ENCODE results near the gene CTDNEP1. TPM values are rescaled to one million over a fixed set of nuclear protein-coding genes. Genes with fewer than 3 reads are reported as not detected.
A peak's percentile ranks its signal among the peaks of the same experiment; 100 is the strongest.
"Not testable (repeated sequence)": the region's sequence is repeated elsewhere in the genome, so short reads cannot be mapped to it uniquely, and the experiment has no call there.

Gene CTDNEP1
- total and polyA plus RNA-seq, 11 donors = 54.0 to 126 (median 107) TPM

DNA sequence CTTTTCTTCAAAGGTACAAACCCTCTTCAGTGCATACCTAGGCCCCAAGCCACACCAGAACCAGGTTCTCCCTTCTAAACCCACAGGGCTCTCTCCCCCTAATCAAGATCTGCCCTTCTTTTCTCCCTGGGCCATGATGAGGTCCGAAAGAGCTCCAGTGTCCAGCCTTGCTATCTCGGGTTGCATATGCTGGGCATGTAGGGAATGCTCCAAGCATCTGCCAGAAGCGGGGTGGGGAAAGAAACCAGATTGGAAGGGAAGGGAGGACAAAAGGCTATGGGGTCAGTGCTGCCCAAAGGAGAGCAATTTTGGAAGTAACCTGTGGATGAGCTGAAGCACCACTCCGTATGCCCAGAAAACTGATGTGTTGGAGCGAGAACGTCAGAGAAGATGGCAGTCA, 2.3 kb downstream of the CTDNEP1 start:
- H3K27ac ChIP-seq = peak overlapping the region in 10 of 12 donors; percentile 10 to 98 (median 35)
- peaks cover 0 to 38% (median 34%) of the 10 kb centered on the region in 9 donors for H3K36me3 ChIP-seq
- peaks cover 8 to 46% (median 36%) of the 10 kb centered on the region in 12 donors for H3K4me1 ChIP-seq
- no peaks in the 10 kb centered on the region for H3K9me3 ChIP-seq
- ATAC-seq = no peak
- H3K4me3 ChIP-seq = peak overlapping the region in 4 of 12 donors; percentile 90 to 98 (median 97)
- intact Hi-C loops (cut with DNase I) = loop anchor here in 2 of 10 donors (5.0 to 10.0 kb wide), 3 partner anchors 37 to 596 kb away; partner anchors contain the start of gene CD68 (in 1 of the 2)
- TF ChIP-seq, protein P1, sequence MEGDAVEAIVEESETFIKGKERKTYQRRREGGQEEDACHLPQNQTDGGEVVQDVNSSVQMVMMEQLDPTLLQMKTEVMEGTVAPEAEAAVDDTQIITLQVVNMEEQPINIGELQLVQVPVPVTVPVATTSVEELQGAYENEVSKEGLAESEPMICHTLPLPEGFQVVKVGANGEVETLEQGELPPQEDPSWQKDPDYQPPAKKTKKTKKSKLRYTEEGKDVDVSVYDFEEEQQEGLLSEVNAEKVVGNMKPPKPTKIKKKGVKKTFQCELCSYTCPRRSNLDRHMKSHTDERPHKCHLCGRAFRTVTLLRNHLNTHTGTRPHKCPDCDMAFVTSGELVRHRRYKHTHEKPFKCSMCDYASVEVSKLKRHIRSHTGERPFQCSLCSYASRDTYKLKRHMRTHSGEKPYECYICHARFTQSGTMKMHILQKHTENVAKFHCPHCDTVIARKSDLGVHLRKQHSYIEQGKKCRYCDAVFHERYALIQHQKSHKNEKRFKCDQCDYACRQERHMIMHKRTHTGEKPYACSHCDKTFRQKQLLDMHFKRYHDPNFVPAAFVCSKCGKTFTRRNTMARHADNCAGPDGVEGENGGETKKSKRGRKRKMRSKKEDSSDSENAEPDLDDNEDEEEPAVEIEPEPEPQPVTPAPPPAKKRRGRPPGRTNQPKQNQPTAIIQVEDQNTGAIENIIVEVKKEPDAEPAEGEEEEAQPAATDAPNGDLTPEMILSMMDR (IDR thresholded peaks at IDR 0.05) = no peak
- no peak for TF ChIP-seq POLR2A (IDR thresholded peaks at IDR 0.05)
- no peaks in the 10 kb centered on the region for H3K27me3 ChIP-seq
- DNase-seq = no peak
- 61 to 75% (median 68%) methylated on average over 6 of the region's 6 CpGs for WGBS, 4 donors

GRCh38 chr17:7248796-7249195, 2.7 kb downstream of the CTDNEP1 start:
- no peaks in the 10 kb centered on the region for H3K9me3 ChIP-seq
- peaks cover 8 to 47% (median 36%) of the 10 kb centered on the region in 12 donors for H3K4me1 ChIP-seq
- H3K4me3 ChIP-seq = peak overlapping the region in 2 of 12 donors; percentile 98
- WGBS, 4 donors = 49 to 58% (median 55%) methylated on average over 4 of the region's 4 CpGs
- H3K36me3 ChIP-seq = peaks cover 0 to 38% (median 35%) of the 10 kb centered on the region in 9 donors
- ATAC-seq (no peak), DNase-seq (no peak)
- peak overlapping the region in 10 of 12 donors; percentile 10 to 98 (median 35) for H3K27ac ChIP-seq
- TF ChIP-seq POLR2A (IDR thresholded peaks at IDR 0.05) = no peak
- intact Hi-C loops (cut with DNase I) = loop anchor here in 2 of 10 donors (5.0 to 10.0 kb wide), 3 partner anchors 36 to 596 kb away; partner anchors contain the start of gene CD68 (in 1 of the 2)
- no peaks in the 10 kb centered on the region for H3K27me3 ChIP-seq

DNA sequence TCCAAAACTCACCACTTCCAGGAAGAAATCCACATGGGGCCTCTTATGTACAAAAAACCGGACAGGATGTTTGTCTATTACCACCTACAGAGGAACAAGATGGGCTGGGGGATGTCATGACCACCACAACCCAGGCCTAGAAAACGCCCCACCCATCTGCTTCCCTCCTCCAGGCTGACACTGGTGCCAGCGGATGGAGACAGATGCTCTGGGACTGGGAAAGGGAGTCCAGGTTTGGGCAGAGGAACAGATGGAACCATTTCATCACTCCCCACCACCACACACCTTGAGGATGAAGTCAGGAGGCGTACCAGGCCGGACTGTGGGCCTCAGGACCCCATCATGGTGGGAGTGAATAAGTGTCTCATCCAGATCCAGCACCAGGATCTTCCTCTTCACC, 4.8 kb downstream of the CTDNEP1 start:
- DNase-seq (peak in 1 of 5 donors; percentile 23), ATAC-seq (no peak)
- Histone ChIP-seq H3K4me1 (peaks cover 8 to 43% (median 32%) of the 10 kb centered on the region in 12 donors), H3K36me3 (peaks cover 0 to 36% (median 32%) of the 10 kb centered on the region in 9 donors), H3K9me3 (no peaks in the 10 kb centered on the region), H3K27ac (no peak overlapping the region), H3K27me3 (no peaks in the 10 kb centered on the region), H3K4me3 (no peak overlapping the region)
- whole genome bisulfite sequencing, 4 donors = 88 to 93% (median 91%) methylated on average over 5 of the region's 5 CpGs
- intact Hi-C loops (cut with DNase I) = loop anchor here in 2 of 10 donors (5.0 to 10.0 kb wide), 3 partner anchors 34 to 598 kb away; partner anchors contain the start of gene CD68 (in 1 of the 2)
- TF ChIP-seq, protein P1 (IDR thresholded peaks at IDR 0.05) = no peak
- TF ChIP-seq POLR2A (IDR thresholded peaks at IDR 0.05) = no peak

DNA sequence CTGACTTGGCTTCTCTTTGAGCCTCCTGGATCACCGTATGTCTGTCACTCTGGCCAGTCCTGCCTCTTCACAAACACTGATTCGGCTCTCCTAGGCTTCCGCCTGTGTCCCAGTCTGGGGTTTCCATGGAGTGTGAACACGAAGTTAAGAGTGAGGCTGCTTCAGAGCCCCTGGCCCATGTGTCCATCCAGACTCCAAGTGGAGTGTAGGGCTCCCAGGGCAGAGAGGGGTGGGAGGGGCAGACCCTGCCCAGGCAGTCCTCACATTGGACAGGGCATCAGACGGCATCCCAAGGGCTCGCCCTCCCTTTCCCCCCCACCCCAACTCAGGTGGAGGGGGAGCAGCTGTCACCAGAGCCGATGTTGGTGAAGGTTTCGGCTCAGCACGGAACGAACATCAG, 7.7 kb downstream of the CTDNEP1 start:
- Histone ChIP-seq H3K4me1 (peaks cover 5 to 41% (median 32%) of the 10 kb centered on the region in 12 donors), H3K27ac (peak overlapping the region in 10 of 12 donors; percentile 91 to 99 (median 97)), H3K36me3 (peaks cover 0 to 52% (median 46%) of the 10 kb centered on the region in 9 donors), H3K4me3 (peak overlapping the region in 3 of 12 donors; percentile 79 to 92 (median 83))
- peak in 1 of 5 donors; percentile 22 for DNase-seq
- ATAC-seq, H3K9me3 ChIP-seq, H3K27me3 ChIP-seq: not testable (repeated sequence)
- intact Hi-C loops (cut with DNase I) = loop anchor here in 2 of 10 donors (10.0 kb wide), 2 partner anchors 331 to 601 kb away; partner anchors contain the start of gene CD68 (in 1 of the 2)
- 70 to 82% (median 77%) methylated on average over 10 of the region's 10 CpGs for WGBS, 4 donors

- ATAC-seq = no peak
- Histone ChIP-seq H3K4me3 (peak overlapping the region; percentile 53 to 95 (median 84)), H3K27me3 (no peaks in the 10 kb centered on the region), H3K27ac (peak overlapping the region; percentile 91 to 99 (median 97)), H3K4me1 (peaks cover 5 to 37% (median 28%) of the 10 kb centered on the region in 12 donors), H3K36me3 (peaks cover 0 to 52% (median 46%) of the 10 kb centered on the region in 9 donors), H3K9me3 (no peaks in the 10 kb centered on the region)
- DNase-seq = no peak
- intact Hi-C loops (cut with DNase I) = loop anchor here in 2 of 10 donors (10.0 kb wide), 2 partner anchors 331 to 601 kb away; partner anchors contain the start of gene CD68 (in 1 of the 2)
- 17 to 38% (median 28%) methylated on average over 2 of the region's 2 CpGs for WGBS, 4 donors
- TF ChIP-seq POLR2A (IDR thresholded peaks at IDR 0.05) = no peak
- TF ChIP-seq, protein P1 (IDR thresholded peaks at IDR 0.05) = no peak
Observed at GRCh38 chr17:7243453-7243729, 8.1 kb downstream of the CTDNEP1 start.
